ENCODE results near the gene KRT13. TPM values are rescaled to one million over a fixed set of nuclear protein-coding genes. Genes with fewer than 3 reads are reported as not detected.

KRT13 gene
- total and polyA plus RNA-seq, 10 of the 15 experiments (the other 5 are each of a cell fraction or from before 2014, with no cell fraction given): not detected

DNA sequence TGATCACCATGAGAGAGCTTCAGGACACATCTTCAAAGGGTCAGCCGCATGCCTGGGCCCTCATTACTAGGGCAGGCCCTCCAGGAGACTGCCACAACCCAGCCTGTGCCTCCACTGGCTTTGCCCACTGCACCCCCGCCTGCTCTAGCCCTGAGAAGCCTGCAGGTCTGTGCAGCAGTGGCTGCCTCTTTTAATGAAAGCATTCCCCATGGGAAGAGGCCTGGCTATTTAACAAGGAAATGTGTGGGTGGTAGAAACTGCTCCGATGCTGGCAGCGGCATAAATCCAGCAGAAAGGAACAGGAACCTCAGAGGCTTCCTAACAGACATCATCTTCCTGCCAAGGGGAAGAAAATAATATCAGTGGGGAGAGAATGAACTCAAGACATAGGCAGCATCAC lies 37.9 kb downstream of the KRT13 start (continued):
- TF ChIP-seq, protein P1, sequence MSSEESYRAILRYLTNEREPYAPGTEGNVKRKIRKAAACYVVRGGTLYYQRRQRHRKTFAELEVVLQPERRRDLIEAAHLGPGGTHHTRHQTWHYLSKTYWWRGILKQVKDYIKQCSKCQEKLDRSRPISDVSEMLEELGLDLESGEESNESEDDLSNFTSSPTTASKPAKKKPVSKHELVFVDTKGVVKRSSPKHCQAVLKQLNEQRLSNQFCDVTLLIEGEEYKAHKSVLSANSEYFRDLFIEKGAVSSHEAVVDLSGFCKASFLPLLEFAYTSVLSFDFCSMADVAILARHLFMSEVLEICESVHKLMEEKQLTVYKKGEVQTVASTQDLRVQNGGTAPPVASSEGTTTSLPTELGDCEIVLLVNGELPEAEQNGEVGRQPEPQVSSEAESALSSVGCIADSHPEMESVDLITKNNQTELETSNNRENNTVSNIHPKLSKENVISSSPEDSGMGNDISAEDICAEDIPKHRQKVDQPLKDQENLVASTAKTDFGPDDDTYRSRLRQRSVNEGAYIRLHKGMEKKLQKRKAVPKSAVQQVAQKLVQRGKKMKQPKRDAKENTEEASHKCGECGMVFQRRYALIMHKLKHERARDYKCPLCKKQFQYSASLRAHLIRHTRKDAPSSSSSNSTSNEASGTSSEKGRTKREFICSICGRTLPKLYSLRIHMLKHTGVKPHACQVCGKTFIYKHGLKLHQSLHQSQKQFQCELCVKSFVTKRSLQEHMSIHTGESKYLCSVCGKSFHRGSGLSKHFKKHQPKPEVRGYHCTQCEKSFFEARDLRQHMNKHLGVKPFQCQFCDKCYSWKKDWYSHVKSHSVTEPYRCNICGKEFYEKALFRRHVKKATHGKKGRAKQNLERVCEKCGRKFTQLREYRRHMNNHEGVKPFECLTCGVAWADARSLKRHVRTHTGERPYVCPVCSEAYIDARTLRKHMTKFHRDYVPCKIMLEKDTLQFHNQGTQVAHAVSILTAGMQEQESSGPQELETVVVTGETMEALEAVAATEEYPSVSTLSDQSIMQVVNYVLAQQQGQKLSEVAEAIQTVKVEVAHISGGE (CRISPR knock-in tag; IDR thresholded peaks at IDR 0.05): no peak
- no peak for TF ChIP-seq SIN3A (IDR thresholded peaks at IDR 0.05; ENCODE audit: low read depth, low read length)

DNA sequence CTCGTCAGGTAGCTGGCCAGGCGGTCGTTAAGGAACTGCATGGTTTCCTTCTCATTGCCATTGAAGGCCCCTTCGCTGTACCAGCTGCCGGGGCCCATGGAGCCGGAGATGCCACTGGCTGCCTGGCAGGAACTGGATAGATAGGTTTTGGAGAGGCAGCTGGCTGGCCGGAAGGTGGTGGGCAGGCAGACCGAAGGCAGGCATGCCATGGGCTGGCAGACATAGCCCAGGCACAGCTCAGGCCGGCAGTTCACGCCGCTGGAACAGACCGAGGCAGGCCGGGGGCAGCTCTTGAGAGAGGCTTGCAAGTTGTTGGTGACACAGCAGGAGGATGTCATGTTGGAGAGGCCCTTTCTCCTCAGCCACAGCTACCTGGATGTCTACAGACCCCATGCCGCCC lies 38.4 kb downstream of the KRT13 start, which contains the start of gene KRT32:
KRT32 (minus strand) TSS at position 399 of the 400 bp plus-strand sequence; CDS start at position 338, 61 bp downstream.
- TF ChIP-seq TCF3 (IDR thresholded peaks at IDR 0.05; ENCODE audit: borderline replicate concordance, insufficient read depth, low read depth, low read length) (no peak), TCF7 (IDR thresholded peaks at IDR 0.05; ENCODE audit: borderline replicate concordance) (no peak), TARDBP (IDR thresholded peaks at IDR 0.05; ENCODE audit: borderline replicate concordance) (no peak), ATF3 (IDR thresholded peaks at IDR 0.05; ENCODE audit: borderline replicate concordance, extremely low read depth, low read depth, low read length) (no peak), RB1 (IDR thresholded peaks at IDR 0.05; ENCODE audit: borderline replicate concordance) (no peak), CREM (IDR thresholded peaks at IDR 0.05; ENCODE audit: low read depth) (no peak), SP1 (IDR thresholded peaks at IDR 0.05; ENCODE audit: low read depth, low read length) (no peak)
- TF ChIP-seq, protein P2, sequence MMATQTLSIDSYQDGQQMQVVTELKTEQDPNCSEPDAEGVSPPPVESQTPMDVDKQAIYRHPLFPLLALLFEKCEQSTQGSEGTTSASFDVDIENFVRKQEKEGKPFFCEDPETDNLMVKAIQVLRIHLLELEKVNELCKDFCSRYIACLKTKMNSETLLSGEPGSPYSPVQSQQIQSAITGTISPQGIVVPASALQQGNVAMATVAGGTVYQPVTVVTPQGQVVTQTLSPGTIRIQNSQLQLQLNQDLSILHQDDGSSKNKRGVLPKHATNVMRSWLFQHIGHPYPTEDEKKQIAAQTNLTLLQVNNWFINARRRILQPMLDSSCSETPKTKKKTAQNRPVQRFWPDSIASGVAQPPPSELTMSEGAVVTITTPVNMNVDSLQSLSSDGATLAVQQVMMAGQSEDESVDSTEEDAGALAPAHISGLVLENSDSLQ (IDR thresholded peaks at IDR 0.05): no peak
- Histone ChIP-seq H3K9ac (ENCODE audit: control insufficient read depth, insufficient read depth, low read length) (no peak within 1 kb of the TSS), H3K27ac (ENCODE audit: control insufficient read depth, insufficient read depth) (no peak within 1 kb of the TSS), H3K4me3 (no peak within 1 kb of the TSS), H2AFZ (ENCODE audit: control insufficient read depth, low read depth, low read length) (no peak within 1 kb of the TSS), H3K9me3 (replicated peaks; ENCODE audit: control insufficient read depth, insufficient read depth, low read length) (no peaks in the 10 kb centered on the region), H3K27me3 (replicated peaks in 1 of 2; ENCODE audit: control insufficient read depth in 2 of 2, insufficient read depth in 2 of 2, low read length in 1 of 2) (no peaks in the 10 kb centered on the region; a peak in 2 of 4 replicates), H4K20me1 (ENCODE audit: control insufficient read depth, insufficient read depth) (no peaks in the 10 kb centered on the region), H3K79me2 (ENCODE audit: control insufficient read depth, insufficient read depth, low read length) (no peaks in the 10 kb centered on the region), H3K4me2 (ENCODE audit: control insufficient read depth, insufficient read depth) (no peak within 1 kb of the TSS), H3K4me1 (ENCODE audit: control insufficient read depth, insufficient read depth, low read length) (no peaks in the 10 kb centered on the region), H3K36me3 (ENCODE audit: control insufficient read depth in 2 of 2, insufficient read depth in 2 of 2, low read length in 1 of 2) (no peaks in the 10 kb centered on the region)
- no TSS peak for BruUV-seq (replicated peaks)
- intact Hi-C loops (cut with micrococcal nuclease; ENCODE audit: unreplicated experiment): no loop called here
- ChIA-PET SMC1A (ENCODE audit: uncharacterized antibody, unreplicated experiment) (no interaction called here), RAD21 (ENCODE audit: unreplicated experiment) (no interaction called here), POLR2A (no interaction called here), CTCF (interaction anchor here (0.6 to 1.3 kb wide), 3 partner anchors 11 to 629 kb away, joined by 3 read pairs; no protein-coding TSS in a partner anchor)
- DNase-seq (ENCODE audit: low read depth, low spot score): no peak
- no peak for FAIRE-seq
- WGBS (ENCODE audit: insufficient coverage, insufficient replicate concordance, low lambda C conversion rate, missing lambda C conversion rate): 35% methylated on average over 14 of the region's 14 CpGs
- no peak for ATAC-seq
- in situ Hi-C loops (cut with MboI): no loop called here
